ENCODE results near the gene LGR4.

DNA sequence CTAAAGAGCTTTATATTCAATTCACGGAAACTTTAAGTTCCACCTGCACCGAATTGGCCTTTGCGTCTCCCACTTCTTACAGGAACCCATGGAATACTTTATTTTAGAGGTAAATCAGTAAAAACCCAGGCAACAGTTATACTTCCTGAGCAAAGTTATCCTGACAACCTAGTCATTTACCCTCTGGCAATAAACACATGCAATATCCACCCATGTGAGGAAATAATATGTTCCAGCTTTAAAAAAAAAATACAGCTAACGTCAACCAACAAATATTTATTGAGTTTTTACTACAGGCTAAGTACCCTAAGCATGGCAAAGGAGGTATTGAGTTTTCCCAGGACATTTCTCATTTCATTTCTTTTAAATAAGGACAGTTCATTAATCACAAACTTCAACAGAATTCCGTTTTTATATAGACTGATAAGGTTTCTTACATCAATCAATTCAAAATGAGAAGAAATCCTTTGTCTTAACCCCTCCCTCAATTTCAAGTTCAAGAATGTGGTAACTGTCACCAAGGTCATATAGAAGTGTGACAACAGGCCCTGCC lies 71.2 kb downstream of the LGR4 start:
- TF ChIP-seq, protein P1, sequence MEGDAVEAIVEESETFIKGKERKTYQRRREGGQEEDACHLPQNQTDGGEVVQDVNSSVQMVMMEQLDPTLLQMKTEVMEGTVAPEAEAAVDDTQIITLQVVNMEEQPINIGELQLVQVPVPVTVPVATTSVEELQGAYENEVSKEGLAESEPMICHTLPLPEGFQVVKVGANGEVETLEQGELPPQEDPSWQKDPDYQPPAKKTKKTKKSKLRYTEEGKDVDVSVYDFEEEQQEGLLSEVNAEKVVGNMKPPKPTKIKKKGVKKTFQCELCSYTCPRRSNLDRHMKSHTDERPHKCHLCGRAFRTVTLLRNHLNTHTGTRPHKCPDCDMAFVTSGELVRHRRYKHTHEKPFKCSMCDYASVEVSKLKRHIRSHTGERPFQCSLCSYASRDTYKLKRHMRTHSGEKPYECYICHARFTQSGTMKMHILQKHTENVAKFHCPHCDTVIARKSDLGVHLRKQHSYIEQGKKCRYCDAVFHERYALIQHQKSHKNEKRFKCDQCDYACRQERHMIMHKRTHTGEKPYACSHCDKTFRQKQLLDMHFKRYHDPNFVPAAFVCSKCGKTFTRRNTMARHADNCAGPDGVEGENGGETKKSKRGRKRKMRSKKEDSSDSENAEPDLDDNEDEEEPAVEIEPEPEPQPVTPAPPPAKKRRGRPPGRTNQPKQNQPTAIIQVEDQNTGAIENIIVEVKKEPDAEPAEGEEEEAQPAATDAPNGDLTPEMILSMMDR (IDR thresholded peaks at IDR 0.05): no peak
- no peak for TF ChIP-seq POLR2A (IDR thresholded peaks at IDR 0.05)
